Measurements from ENCODE around the gene ATAD2B.

Gene ATAD2B

GRCh38 chr2:23803965-23804542 is 122.9 kb downstream of the ATAD2B start:
- H3K4me3 ChIP-seq (ENCODE audit: control insufficient read depth, low read depth, low read length) = no peak overlapping the region
- DNase-seq (ENCODE audit: low read depth) = peak; percentile 65
- TF ChIP-seq, protein P1, sequence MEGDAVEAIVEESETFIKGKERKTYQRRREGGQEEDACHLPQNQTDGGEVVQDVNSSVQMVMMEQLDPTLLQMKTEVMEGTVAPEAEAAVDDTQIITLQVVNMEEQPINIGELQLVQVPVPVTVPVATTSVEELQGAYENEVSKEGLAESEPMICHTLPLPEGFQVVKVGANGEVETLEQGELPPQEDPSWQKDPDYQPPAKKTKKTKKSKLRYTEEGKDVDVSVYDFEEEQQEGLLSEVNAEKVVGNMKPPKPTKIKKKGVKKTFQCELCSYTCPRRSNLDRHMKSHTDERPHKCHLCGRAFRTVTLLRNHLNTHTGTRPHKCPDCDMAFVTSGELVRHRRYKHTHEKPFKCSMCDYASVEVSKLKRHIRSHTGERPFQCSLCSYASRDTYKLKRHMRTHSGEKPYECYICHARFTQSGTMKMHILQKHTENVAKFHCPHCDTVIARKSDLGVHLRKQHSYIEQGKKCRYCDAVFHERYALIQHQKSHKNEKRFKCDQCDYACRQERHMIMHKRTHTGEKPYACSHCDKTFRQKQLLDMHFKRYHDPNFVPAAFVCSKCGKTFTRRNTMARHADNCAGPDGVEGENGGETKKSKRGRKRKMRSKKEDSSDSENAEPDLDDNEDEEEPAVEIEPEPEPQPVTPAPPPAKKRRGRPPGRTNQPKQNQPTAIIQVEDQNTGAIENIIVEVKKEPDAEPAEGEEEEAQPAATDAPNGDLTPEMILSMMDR (conservative IDR thresholded peaks at IDR 0.05; ENCODE audit: control insufficient read depth, insufficient read depth, low read depth, low read length) = peak; percentile 37

GRCh38 chr2:23803264-23803964 is 123.5 kb downstream of the ATAD2B start:
- peak; percentile 74 for DNase-seq (ENCODE audit: low read depth)
- no peak overlapping the region for H3K4me3 ChIP-seq (ENCODE audit: control insufficient read depth, low read depth, low read length)
- TF ChIP-seq, protein P1 (conservative IDR thresholded peaks at IDR 0.05; ENCODE audit: control insufficient read depth, insufficient read depth, low read depth, low read length) = no peak

DNA sequence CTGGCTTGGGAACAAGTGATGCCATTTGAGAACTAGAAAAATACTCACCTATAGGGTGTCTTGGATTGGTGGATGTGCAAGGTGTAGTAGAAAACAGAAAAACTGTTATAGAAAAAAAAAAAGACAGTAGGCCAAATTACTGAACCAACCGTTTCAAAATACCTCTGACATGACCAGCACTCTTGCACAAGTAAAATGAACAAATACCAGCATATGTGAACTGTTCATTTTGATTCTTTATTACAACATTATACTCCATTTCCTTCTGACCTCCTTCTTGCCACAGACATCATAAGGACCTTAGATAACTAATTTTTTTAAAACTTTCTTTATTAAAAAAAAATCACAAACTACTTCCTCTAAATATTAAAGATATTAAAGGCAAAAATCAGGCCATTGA is 125.5 kb downstream of the ATAD2B start:
- peak; percentile 78 for DNase-seq (ENCODE audit: low read depth)
- no peak overlapping the region for H3K4me3 ChIP-seq (ENCODE audit: control insufficient read depth, low read depth, low read length)
- TF ChIP-seq, protein P1 (conservative IDR thresholded peaks at IDR 0.05; ENCODE audit: control insufficient read depth, insufficient read depth, low read depth, low read length) = no peak

- TF ChIP-seq, protein P1 (conservative IDR thresholded peaks at IDR 0.05; ENCODE audit: control insufficient read depth, insufficient read depth, low read depth, low read length) = no peak
- DNase-seq (ENCODE audit: low read depth) = no peak
- H3K4me3 ChIP-seq (ENCODE audit: control insufficient read depth, low read depth, low read length) = no peak overlapping the region
Observed at GRCh38 chr2:23794234-23794633, 132.7 kb downstream of the ATAD2B start.

DNA sequence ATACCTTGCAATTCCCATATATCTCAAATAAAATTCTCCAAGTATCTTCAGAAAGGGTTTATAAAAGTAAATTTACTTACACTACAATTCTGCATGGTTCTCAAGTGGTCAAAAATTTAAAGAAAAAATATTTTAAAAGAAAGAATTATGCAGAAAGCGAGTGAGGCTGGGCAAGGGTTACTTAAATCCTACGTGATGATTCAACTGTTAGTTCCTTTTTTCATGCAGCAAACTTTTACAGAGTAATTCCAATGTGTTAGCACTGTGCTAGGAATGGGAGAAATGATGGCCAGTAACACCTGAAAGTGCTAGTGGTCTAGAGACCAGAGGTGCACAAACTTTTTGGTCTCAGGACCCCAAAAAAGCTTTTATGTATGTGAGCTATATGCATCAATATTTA is 133.4 kb downstream of the ATAD2B start:
- TF ChIP-seq, protein P1 (conservative IDR thresholded peaks at IDR 0.05; ENCODE audit: control insufficient read depth, insufficient read depth, low read depth, low read length) = no peak
- H3K4me3 ChIP-seq (ENCODE audit: control insufficient read depth, low read depth, low read length) = no peak overlapping the region
- DNase-seq (ENCODE audit: low read depth) = no peak

DNA sequence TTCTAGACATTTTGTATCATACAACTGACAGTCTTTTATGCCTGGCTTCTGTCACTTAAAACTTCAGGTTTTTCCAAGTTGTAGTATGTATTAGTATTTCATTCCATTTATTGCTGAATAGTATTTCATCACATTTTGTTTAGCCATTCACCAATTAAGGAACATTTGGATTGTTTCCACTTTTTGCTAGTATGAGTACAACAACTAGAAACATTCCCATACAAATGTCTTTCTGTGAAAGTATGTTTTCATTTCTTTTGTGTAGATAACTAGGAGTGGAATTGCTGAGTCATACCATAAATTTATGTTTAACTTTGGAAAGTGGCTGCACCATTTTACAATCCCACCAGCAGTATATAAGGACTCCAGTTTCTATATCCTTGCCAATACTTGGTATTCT is 135.9 kb downstream of the ATAD2B start:
- TF ChIP-seq, protein P1 (conservative IDR thresholded peaks at IDR 0.05; ENCODE audit: control insufficient read depth, insufficient read depth, low read depth, low read length) = no peak
- no peak overlapping the region for H3K4me3 ChIP-seq (ENCODE audit: control insufficient read depth, low read depth, low read length)
- DNase-seq (ENCODE audit: low read depth) = peak; percentile 78

Data from fibroblast of mammary gland (primary cell).